HG02973 (cell line): ENCODE results near the gene RHBDF1.

Experiments
- ATAC-seq: cut with Tn5 transposase; IDR thresholded peaks from one replicate; pipeline ENCODE4 v1.9.1; 2021; ENCODE audit warnings: moderate library complexity; ENCODE audit not compliant: unreplicated experiment

Gene RHBDF1

DNA sequence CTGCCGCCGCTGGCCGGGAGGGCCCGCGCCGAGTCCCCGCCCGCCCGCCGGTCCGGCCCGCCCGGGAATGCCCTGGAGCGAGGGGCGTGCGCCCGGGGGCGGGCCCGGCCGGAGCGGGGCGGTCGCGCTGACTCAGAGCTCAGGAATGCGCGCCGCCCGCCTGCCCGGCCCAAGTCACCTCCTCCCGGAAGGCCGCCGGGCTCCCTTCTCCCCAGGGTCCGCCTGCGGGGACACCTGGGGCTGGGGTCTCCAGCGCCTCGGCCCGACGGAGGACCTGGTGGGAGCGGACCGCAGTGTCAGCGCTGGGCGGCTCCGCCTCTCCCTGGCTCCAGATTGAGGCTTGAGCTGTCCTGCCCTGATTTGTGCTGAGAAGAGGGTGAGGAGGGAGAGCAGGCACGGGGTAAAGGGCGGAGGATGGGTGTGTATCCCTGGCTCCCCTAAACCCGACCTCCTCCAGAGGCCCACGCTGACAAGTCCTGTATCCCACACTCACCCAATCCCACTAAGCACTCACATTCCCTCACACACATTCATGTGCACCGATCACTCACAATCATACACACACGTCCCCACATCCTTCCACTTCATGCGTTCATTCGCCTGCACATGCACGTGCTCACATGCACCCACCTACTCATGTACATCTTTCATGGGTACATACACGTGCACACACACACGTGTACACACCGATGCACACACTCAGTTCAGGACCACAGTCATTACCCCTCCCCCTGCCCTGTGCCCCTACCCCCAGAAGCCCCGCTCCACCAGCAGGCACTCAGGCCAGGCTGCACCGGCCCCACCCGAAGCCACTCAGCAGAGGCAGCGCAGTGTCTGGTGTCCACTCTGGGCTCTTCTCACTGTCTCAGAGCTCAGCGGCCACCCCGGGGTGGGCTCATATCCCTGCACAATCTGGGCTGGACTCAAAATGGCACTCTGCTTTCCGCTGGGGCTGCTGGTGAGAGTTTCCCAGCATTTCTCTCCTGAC lies at the start of gene RHBDF1:
Gene RHBDF1, minus strand, starts transcription at position 71 of the 988 bp plus-strand sequence. CDS start 7,616 bp downstream, outside the sequence.
- ATAC-seq: no peak

GRCh38 chr16:120756-121155 lies 48.3 kb upstream of the RHBDF1 start:
- no peak for ATAC-seq

GRCh38 chr16:119835-120491 lies 47.5 kb upstream of the RHBDF1 start:
- no peak for ATAC-seq

- ATAC-seq: no peak
Observed at GRCh38 chr16:119295-119694, 46.9 kb upstream of the RHBDF1 start.

DNA sequence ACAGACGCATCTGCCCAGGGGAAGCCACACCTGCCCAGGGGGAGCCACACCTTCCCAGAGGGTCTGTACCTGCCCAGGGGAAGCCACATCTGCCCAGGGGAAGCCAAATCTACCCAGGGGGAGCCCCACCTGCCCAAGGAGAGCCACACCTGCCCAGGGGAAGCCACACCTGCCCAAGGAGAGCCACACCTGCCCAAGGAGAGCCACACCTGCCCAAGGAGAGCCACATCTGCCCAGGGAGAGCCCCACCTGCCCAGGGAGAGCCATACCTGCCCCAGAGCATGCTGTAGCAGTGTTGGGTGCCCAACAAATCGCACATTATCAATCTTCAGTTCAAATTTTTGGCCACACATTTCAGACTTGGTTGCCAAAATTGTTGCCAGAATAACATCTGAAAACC lies 46.4 kb upstream of the RHBDF1 start:
- ATAC-seq: no peak

GRCh38 chr16:117379-118365 lies 45.2 kb upstream of the RHBDF1 start:
- no peak for ATAC-seq

- ATAC-seq: no peak
Observed at GRCh38 chr16:116015-116414, 43.6 kb upstream of the RHBDF1 start.

GRCh38 chr16:114327-114726 lies 41.9 kb upstream of the RHBDF1 start:
- no peak for ATAC-seq

GRCh38 chr16:112153-112840 lies 39.9 kb upstream of the RHBDF1 start:
- ATAC-seq: no peak

GRCh38 chr16:106623-107324 lies 34.3 kb upstream of the RHBDF1 start:
- ATAC-seq: no peak

- ATAC-seq: no peak
Observed at GRCh38 chr16:105521-105920, 33.1 kb upstream of the RHBDF1 start.

- no peak for ATAC-seq
Observed at GRCh38 chr16:104928-105327, 32.5 kb upstream of the RHBDF1 start.

GRCh38 chr16:104355-104754 lies 31.9 kb upstream of the RHBDF1 start:
- ATAC-seq: no peak

DNA sequence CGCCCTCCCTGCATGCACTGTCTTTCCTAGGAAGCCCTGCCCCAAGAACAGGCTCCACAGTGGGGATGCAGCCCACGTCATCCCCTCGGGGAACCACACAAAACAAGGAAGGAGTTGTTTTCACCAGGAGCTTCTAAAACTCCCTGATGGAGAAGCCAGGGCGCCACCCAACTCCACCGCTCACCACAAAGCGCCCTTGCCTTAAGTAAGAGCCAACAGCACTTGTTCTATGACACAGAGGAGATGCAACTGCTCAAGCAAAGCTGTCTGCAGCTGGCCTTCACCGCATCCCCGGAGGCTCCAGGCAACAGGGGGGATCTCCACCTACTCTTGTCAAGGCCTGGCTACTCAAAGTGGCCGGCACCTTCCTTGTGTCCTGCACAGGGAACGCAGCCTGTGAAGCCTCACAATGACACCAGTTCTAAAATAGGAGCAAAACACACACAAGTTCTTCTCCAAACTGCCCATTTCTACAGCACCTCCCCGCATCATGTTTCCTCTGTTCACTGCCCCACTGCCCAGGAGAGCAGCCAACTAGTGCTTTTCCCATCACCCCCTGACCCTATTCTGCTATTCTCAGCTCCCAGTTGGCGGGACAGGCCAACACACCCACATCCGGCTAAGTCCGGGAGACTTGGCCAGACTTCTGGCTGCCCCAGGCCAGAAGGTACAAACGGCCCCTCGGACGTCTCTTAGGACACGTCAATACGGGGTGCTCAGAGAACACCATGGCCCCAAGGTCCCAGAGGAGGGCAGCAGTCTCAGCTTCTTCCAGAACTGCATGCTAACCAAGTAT lies 29.8 kb upstream of the RHBDF1 start:
- no peak for ATAC-seq

GRCh38 chr16:101586-101985 lies 29.2 kb upstream of the RHBDF1 start:
- ATAC-seq: no peak

DNA sequence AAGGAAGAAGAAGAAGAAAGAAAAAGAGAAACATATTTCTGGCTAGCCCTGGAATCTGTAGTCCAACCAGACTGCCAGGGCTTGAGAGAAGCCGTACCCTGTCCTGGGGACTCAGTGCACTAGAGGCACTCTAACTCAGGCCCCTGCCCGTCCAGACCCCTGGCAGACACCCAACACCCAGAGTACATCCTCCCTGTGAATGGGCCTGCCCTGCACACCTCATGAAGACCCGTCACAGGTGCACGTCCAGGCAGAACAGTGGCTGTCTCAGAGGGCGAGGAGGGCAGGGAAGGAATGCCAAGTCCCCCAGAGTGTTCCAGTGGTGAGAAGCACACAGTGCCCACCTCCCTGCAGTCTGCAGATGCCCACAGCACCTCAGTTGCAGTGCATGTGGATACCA lies 28.6 kb upstream of the RHBDF1 start:
- no peak for ATAC-seq

- ATAC-seq: no peak
Observed at GRCh38 chr16:97822-98221, 25.4 kb upstream of the RHBDF1 start.

- peak; percentile 70 for ATAC-seq
Observed at GRCh38 chr16:96935-97381, 24.5 kb upstream of the RHBDF1 start.

GRCh38 chr16:94918-95265 lies 22.5 kb upstream of the RHBDF1 start:
- ATAC-seq: no peak
